GM06990 (cell line): Measurements from ENCODE around the gene TMEM132A.

Experiments
- DNase-seq: peaks from one replicate; pipeline ENCODE4 v3.0.0-alpha.2; 2011; ENCODE audit not compliant: insufficient read length; ENCODE audit errors: extremely low read depth
- H3K27me3 ChIP-seq: replicated peaks from 2 replicates; pipeline ENCODE4 v1.6.0; 2011; ENCODE audit warnings: low read length; ENCODE audit not compliant: control insufficient read depth, insufficient read depth
- H3K36me3 ChIP-seq: 2 replicates; pipeline ENCODE4 v1.5.1; 2011; ENCODE audit warnings: low read length; ENCODE audit not compliant: control insufficient read depth, insufficient read depth
- H3K4me3 ChIP-seq: replicated peaks from 2 replicates; pipeline ENCODE4 v1.5.1; 2011; ENCODE audit warnings: low read depth, mild to moderate bottlenecking, control low read depth, low read length
- TF ChIP-seq, protein P1 (sequence below): IDR thresholded peaks from 2 replicates; pipeline ENCODE4 v1.5.1; 2011; ENCODE audit warnings: low read length, control low read depth, mild to moderate bottlenecking, inconsistent platforms; ENCODE audit not compliant: insufficient read depth, poor library complexity, severe bottlenecking

The TMEM132A gene

DNA sequence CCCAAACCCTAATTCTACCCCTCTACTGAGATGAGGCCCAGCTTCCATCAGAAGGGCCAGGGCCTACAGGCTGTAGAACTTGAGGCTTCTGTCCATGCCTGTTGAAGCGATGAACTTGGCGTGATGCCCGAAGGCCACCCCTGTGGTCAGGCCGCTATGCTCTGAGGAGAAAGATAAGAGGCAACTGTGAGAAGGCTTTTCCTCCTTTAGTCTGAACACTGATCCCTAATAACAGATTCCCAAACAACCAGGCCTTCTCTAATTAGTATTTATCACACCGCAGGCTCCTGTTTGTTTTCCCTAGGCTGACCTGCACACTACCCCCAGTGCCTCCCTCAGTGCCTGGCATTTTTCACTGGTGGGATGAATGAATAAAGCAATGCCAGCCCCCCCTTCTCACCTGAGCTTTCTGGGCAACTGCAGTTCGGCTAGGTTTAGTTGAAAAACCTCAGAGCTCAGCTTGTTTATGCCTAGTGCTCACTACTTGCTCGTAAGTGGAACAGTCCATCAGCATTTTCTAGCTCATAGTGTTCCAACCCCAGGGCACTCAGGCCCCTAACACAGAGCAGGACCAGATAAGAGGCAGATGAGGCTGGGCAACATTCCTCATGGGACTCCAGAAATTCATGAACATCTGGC, 33.0 kb upstream of the TMEM132A start:
- no peak for DNase-seq
- peaks cover 17% of the 10 kb centered on the region for H3K36me3 ChIP-seq
- no peaks in the 10 kb centered on the region for H3K27me3 ChIP-seq
- TF ChIP-seq, protein P1, sequence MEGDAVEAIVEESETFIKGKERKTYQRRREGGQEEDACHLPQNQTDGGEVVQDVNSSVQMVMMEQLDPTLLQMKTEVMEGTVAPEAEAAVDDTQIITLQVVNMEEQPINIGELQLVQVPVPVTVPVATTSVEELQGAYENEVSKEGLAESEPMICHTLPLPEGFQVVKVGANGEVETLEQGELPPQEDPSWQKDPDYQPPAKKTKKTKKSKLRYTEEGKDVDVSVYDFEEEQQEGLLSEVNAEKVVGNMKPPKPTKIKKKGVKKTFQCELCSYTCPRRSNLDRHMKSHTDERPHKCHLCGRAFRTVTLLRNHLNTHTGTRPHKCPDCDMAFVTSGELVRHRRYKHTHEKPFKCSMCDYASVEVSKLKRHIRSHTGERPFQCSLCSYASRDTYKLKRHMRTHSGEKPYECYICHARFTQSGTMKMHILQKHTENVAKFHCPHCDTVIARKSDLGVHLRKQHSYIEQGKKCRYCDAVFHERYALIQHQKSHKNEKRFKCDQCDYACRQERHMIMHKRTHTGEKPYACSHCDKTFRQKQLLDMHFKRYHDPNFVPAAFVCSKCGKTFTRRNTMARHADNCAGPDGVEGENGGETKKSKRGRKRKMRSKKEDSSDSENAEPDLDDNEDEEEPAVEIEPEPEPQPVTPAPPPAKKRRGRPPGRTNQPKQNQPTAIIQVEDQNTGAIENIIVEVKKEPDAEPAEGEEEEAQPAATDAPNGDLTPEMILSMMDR, result no peak
- H3K4me3 ChIP-seq, result no peak overlapping the region

GRCh38 chr11:60895687-60896086, 28.6 kb upstream of the TMEM132A start:
- no peak for DNase-seq
- Histone ChIP-seq H3K4me3 (no peak overlapping the region), H3K27me3 (no peaks in the 10 kb centered on the region), H3K36me3 (peaks cover 30% of the 10 kb centered on the region)
- TF ChIP-seq, protein P1, result no peak

DNA sequence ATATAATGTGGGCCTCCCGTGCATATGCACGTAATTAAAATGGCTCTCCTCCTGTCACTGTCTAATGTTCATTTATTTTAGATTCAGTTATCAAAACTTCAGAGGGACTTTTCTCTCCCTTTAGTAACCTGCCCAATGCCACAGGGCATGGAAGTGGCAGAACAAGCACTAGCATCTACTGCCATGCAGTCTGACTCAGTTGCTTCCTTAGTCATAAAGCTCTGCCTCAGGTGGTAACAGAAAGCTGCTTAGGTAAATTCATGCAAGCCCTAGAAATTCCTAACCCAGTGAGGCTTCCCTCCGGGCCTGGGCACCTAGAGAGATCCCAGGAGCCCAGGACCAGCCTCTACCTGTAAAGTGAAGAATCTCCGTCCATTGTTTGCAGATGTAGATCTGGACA, 26.8 kb upstream of the TMEM132A start:
- Histone ChIP-seq H3K36me3 (peaks cover 38% of the 10 kb centered on the region), H3K27me3 (no peaks in the 10 kb centered on the region), H3K4me3 (no peak overlapping the region)
- TF ChIP-seq, protein P1, result no peak
- DNase-seq, result no peak

GRCh38 chr11:60899046-60899936, 25.0 kb upstream of the TMEM132A start:
- TF ChIP-seq, protein P1, result peak; percentile 92
- Histone ChIP-seq H3K36me3 (peaks cover 44% of the 10 kb centered on the region), H3K4me3 (no peak overlapping the region), H3K27me3 (no peaks in the 10 kb centered on the region)
- no peak for DNase-seq

GRCh38 chr11:60899977-60900376, 24.3 kb upstream of the TMEM132A start:
- DNase-seq, result no peak
- no peaks in the 10 kb centered on the region for H3K27me3 ChIP-seq
- TF ChIP-seq, protein P1, result no peak
- no peak overlapping the region for H3K4me3 ChIP-seq
- H3K36me3 ChIP-seq, result peaks cover 44% of the 10 kb centered on the region
